MV-4-11 (cell line): ENCODE results near the gene FGF11.
"Not testable (repeated sequence)": the region's sequence is repeated elsewhere in the genome, so short reads cannot be mapped to it uniquely, and the experiment has no call there.

Experiments used
- DNase-seq: peaks from one replicate; lab custom pipeline; 2025; lab: John Stamatoyannopoulos, UW

FGF11 gene

DNA sequence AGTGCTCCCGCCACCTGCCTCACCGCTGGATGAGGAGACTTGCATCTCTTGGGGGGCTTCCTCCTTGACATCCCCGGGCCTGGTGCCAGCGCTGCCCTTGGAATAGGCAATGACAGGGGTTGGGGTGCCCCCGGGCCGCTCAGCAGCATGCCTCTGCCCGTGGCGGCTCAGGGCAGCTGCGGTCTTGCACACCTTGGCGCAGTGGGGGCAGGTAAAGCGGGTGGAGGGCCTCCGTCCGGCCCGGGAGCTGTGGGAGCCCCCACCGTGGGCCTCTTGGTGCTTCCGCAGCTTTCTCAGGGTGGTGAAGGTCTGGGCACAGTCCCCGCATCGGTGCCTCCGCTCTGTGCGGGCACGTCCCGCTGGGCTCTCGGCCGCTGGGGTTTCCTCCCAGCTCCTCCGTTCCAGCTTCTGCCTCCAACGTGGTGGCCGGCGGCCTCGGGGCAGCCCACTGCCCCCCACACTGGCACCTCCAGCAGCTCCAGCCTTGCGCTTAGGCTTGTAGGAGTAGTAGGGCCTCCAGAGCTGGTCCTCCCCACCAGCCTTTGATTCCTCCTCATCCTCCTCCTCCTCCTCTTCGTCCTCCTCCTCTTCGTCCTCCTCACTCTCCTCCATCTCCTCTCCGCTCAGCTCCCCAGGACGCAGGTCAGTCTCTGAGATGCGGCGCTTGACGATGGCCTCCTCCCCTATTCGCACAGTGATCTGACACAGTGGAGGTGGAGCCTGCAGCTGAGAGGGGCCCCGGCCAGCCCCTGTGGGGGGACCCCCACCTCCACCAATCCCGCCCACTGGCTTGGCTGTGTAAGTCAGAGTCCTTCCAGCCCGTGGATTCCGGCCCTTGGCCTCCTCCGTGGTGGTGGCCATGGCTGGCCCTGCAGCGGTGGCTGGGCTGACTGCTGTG lies 23.4 kb downstream of the FGF11 start:
- no peak for DNase-seq

DNA sequence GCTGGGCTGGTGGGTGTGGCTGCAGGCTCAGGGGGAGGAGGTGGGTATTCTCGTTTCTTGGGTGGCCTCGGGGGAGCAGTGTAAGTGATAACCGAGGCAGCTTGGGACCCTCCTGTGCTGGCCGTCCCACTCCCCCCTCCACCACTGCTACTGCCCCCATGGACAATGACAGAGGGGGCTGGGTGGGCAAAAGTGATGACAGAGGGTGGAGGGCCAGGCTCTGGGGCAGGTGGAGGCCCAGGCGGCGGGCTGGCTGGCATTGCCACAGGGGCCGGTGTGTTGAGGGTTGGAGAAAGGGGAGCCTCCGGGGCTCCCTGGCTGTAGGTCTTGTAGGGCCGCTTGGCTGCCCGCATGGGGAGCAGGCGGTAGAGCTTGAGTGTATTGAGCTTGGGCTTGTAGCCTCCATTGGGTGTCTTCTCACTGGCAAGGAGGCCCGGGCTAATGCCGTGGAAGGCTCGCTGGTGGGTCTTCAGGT lies 24.1 kb downstream of the FGF11 start:
- no peak for DNase-seq

DNA sequence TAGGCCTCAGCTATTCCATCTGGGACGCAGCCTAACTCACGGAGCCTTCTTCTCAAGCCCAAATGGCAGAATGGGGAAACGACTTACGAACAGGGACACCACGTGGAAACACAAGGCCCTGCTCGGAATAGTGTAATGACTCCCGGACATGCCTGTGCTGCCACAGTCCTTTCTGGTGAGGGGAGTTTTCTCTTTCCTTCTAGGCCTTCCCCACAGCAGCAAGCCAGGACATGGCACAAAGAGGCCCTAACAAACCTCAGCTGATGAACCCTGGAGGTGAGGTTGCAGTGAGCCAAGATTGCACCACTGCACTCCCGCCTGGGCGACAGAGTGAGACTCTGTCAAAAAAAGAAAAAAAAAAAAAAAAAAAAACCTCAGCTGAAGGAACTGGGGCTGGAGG lies 24.8 kb downstream of the FGF11 start:
- no peak for DNase-seq

DNA sequence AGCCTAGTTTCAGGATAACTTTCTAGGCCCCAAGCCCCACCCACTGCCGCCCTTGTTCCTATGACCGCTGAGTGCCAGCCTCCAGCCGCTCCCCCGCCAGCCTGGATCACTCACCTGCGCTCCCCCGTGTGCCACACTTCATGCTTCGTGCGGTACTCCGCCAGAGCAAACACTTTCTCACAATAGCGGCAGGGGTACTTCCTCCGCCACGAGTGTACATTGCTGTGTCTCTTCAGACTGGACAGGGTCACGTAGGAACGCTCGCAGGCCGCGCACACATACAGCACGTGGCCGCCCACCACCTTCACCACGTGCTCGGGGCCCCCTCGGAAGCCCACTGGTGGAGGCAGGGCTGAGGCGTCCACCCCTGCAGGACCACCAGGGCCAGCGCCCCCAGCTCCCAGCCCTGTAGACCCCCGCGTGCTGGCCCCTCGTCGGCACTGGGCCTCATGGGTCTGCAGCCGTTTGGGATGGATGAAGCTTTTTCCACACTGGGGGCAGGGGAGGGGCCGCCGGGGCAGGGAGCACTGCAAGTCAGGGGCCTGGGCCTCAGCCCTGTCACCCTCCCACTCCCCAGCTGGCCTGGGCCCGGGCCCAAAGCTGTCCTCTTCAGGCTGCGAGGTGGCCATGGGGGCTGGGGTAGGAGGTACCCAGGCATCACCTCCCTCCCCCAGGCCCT lies 26.4 kb downstream of the FGF11 start:
- no peak for DNase-seq

DNA sequence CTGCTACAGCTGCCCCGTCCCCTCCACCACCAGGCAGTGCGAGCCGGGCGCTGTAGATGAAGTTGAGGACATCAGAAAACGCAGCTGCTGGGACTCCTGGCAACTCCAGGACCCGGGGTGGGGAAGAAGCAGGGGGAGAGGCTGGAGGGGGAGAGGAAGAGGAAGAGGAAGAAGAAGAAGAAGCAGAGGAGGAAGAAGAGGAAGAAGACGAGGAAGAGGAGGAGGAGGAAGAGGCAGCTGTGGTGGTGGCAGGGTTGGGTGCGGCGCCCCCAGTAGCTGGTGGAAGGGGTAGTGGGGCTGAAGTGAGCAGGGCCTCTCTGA lies 27.0 kb downstream of the FGF11 start:
- peak; percentile 45 for DNase-seq

DNA sequence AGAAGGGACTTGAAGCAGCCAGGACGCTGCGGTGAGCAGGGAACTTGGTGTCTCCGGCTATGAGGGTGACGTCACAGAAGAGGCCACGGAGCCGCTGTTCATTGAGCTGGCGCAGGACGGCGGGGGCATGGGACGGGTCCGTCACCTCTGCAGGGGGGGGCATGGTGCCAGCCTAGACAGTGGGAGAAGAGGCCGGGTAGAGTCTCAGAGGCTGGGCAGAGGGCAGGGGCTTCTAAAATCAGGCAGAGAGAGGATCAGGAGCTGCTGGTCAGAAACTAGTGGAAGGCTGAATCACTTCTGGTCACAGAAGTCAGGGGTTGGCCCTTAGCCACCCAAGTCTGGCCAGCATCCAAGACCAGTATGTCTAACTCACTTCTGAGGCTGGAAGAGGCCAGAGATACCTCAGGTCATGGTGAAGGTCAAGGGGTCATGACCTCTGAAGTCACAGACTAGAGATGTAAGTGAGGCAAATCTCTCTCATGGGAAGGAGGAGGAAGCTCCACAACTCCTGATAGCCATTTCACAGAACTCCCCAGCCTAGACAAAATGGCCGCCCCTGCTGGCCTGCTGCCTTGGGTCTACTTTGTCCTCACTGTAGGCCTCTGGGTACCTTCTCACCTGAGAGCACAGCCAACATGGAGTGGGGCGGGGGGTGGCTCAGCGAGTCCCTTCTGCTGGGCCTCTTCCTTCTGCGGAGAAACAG lies 27.5 kb downstream of the FGF11 start:
- peak; percentile 77 for DNase-seq

DNA sequence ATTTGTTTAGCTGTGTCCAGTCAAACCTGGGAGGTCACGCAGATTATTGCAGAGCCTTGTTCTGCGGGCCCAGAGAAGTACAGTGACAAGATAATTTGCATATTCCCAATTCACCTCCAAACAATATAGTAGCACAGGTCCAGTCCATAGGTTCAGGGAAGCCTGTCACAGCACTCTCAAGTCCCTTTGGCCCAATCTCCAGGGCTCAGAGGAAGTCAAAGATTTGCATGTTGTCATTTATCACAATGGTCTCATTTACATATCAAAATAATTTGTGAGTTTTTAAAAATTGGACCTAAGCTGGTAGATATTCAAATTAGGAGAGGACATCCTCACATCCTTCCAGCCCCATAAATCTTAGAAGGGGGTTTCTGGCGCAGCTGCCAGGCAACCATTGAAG lies 28.2 kb downstream of the FGF11 start:
- DNase-seq: no peak

DNA sequence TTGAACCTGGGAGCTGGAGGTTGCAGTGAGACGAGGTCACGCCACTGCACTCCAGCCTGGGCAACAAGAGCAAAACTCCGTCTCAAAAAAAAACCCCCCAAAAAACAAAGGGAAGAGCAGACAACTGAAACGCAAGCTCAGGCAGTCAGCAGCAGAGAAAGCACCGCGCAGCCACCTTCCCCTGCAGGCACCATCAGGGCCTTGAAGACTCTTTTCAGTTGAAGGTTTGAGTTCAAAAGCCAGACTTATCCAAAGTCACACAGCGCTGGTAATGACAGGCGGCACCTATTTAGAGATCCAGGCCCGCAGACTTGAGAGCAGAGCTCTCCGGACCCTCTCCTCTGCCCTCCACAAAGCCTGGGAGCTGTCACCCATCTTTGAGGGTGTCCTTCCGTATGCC lies 29.0 kb downstream of the FGF11 start:
- no peak for DNase-seq

DNA sequence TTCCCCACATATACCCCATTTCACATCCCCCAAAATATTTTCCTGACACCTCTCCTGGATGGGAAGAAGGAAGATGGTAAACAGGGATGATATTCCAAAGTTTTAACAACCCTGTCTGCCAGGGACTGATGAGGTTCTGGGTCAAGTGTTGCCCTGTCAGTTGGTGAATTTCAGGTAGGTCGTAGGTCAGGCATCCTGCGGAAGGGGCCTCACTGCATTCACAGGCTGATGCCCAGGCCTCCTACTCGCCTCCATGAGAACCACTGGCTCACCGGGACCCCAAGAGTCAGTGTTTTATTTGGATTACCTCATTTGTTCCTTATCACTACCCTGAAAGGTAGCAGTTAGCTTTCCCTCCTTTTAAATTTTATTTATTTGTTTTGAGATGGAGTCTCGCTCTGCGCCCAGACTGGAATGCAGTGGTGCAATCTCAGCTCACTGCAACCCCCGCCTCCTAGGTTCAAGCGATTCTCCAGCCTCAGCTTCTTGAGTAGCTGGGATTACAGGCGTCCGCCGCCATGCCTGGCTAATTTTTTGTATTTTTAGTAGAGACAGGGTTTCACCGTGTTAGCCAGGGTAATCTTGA lies 29.6 kb downstream of the FGF11 start:
- DNase-seq: no peak

DNA sequence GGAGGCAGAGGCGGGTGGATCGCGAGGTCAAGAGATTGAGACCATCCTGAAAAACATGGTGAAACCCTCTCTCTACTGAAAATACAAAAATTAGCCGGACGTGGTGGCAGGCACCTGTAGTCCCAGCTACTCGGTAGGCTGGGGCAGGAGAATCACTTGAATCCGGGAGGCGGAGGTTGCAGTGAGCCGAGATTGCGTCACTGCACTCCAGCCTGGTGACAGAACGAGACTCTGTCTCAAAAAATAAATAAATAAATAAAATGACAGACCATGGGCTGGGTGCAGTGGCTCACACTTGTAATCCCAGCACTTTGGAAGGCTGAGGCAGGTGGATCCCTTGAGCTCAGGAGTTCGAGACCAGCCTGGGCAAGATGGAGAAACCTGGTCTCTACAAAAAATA lies 30.5 kb downstream of the FGF11 start:
- not testable (repeated sequence) for DNase-seq

DNA sequence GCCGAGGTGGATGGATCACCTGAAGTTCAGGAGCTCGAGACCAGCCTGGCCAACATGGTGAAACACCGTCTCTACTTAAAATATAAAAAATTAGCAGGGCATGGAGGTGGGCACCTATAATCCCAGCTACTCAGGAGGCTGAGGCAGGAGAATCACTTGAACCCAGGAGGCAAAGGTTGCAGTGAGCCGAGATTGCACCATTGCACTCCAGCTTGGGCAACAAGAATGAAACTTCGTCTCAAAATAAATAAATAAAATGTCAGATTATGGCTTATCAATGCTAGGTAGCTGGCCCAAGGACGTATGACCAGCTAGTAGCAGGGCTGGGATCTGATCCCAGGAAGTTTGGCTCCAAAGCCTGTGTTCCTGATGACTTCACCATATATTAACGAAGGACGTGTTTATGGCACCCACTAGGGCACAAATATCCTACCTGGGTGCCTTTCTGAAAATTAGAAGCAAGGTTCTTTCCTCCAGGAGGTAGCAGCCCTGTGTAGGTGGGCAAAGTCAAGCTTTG lies 31.2 kb downstream of the FGF11 start:
- not testable (repeated sequence) for DNase-seq

DNA sequence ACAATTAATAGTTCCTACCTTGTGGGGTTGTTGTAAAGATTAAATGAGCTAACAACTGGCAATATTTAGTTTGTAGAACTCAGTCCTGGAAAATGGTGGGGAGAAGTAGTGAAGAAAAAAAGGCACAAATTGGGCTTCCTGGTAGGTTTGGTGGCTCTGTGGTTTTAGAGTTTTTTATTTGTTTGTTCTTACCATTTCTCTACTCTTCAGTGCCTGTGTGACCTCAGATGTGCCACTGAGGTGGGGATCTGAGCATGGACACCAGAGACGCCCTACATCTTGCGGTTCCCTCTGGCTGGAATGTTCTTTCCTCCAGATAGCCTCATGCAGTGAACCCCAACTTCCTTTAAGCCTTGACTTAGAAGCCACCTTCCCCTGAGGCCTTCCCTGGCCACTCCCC lies 32.4 kb downstream of the FGF11 start:
- no peak for DNase-seq

DNA sequence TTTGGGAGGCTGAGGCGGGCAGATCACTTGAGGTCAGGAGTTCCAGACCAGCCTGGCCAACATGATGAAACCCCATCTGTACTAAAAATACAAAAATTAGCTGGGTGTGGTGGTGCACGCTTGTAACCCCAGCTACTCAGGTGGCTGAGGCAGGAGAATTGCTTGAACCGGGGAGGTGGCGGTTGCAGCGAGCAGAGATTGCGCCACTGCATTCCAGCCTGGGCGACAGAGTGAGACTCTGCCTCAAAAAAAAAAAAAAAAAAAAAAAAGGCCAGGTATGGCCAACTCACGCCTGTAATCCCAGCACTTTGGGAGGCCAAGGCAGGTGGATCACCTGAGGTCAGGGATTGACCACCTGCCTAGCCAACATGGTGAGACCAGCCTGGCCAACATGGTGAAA lies 35.5 kb downstream of the FGF11 start:
- not testable (repeated sequence) for DNase-seq

DNA sequence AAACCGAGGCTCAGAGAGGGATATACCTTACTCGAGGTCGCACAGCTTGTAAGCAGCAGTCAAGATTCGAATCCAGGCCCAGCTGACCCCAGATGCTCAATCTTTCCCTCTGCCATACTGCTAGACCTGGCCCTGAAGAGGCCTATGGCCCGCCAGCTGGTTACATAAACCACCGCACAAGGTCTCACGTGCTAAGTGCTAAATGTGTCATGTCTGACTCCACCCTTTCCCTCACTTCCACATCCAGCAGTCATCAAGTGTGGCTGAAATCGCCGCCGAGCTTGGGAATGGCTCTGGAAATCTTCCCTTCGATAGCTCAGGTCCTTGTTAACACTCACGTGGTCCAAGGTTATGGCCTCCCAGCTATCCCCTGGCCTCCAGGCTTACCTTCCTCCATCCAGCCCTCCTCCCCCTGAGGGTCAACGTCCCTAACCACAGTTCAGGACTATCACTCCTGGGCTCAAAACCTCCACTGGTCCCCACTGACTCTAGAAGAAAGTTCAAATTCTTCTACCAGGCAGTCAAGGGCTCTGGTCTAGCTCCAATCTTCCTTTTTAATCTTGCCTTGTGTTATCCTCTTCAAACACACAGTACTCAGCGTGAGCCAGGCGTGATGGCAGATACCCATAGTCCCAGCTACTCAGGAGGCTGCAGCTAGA lies 36.6 kb downstream of the FGF11 start:
- peak; percentile 72 for DNase-seq

DNA sequence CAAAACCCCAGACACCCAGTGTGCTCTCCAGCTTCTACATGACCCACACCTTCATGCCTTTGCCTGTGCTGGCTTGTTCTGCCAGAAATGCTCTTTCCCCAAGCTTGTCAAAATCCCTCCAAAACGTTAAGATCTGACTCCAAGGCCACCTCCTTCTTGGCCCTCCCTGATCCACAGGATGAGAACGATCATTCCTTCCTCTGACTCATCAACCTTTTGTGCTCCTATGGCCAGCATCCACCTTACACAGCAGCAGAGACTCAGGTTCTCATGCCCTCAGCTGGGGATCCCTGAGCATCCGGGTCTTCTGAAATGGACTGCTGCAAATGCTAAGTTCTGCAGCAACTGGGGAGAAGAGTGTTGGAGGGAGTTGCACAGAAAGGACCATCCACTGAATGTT lies 37.2 kb downstream of the FGF11 start:
- no peak for DNase-seq

DNA sequence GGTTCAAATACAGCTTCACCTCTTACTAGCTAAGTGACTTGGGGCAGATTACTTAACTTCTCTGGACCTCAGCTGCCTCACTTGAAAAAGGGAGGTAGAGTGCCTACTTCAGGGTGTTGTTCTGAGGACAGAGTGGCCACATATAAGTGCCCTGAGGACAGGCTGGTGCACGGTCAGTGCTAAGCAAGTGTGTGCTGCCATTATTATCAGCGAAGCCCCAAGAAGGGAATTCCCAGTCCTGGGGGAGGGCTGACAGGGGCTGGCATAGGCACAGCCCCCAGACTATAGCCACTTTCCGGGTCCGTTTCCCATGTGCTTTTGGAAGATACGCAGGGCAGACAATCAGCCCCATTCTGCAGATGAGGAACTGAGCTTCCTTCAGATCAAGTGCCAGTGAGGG lies 37.6 kb downstream of the FGF11 start:
- no peak for DNase-seq

DNA sequence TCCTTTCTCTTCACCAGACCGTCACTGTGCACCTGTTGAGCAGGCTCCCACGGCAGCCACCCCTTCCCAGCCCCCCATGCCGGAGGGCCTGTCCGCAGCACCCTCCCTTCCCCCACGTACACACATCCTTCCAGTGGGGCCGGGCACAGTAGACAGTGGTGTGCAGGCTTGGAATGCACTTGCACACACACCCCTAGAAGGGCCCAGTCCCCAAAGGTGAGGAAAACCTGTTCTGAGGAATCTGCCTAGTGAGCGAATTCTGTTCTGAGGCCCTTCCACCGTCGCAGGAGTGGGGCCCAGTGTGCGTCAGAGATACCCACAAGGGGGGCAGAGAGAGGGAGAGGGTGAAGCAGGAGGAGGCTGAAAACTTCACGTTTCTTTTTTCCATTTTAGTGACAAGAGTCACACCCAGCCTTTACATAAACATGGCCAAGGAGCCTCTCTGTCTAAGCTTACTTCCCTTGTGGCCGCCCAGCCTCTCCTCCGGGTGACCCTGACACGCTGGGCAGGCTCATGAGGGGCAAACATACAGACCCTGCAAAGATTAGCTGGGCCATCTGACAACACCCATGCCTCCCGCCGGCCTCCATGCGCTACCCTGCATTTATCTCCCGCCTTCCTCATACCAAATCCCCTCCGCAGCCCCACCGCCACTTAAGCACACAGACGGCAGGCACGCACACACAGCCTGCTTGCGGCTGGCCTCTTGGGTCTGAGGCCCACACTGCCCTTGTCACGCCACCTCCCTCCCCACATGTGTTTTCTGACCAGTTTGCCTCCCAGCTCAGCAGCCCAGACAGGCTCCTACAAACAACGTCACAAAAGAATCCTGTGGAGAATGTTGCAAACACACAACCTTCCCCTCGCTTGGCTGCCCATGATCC lies 38.3 kb downstream of the FGF11 start:
- DNase-seq: peak; percentile 69

DNA sequence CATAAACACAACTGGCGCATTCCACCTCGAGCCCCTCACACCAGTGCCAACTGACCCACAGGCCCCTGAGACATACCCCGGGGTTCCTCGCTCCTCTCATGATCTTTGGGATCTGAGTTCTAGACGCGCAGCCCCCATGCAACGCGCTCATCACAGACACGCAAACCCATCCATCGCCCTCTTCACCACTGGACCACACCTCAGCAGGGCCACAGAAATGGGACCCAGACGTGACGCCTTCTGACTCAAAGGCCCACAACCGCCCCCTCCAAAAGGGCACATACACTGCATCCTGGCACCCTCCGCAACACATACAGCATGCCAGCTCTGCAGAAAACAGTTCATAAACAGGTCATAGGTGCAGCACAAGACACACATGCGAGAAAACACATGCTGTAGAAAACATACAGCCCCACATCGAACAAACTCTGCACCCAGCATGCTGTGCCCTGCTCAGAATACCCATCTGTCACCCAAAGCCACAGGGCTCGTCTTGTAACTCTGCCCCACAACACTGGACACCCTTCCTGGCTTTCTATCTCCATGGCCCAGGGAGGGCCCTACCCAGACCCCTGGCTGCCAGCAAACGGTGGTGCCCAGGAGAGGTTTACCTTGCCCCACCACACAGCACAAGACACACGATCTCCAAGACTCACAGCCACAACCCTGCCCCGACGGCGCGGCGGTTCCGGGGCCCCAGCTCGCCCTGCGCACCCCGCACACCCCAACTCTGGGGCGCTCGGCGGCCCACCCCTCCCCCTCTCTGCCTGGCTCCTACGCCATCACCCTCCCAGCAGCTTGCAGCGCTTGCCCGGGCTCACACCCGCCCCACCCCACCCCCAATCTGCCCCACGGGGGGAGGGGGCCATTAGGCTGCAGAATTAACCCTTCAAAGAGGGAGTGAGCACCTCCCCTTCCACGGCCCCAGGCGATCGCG lies 39.2 kb downstream of the FGF11 start:
- DNase-seq: peak; percentile 19
